Activated CD4-positive, alpha-beta T cell treated with anti-CD3 and anti-CD28 coated beads, Interleukin-10, Interleukin-2, amounts not matched to agents 100 ng/mL and 50 ng/mL, durations not matched to agents 16 hours and 8 hours (primary cell): Measurements from ENCODE around the gene TENT5A.

ENCODE experiments used
- DNase-seq: peaks from one replicate; pipeline ENCODE4 v3.0.0-alpha.2; 2020

Gene TENT5A

GRCh38 chr6:81700414-81700813 is 52.1 kb downstream of the TENT5A start:
- DNase-seq, result no peak

- DNase-seq, result no peak
Measured at GRCh38 chr6:81697559-81697958, 54.9 kb downstream of the TENT5A start.

DNA sequence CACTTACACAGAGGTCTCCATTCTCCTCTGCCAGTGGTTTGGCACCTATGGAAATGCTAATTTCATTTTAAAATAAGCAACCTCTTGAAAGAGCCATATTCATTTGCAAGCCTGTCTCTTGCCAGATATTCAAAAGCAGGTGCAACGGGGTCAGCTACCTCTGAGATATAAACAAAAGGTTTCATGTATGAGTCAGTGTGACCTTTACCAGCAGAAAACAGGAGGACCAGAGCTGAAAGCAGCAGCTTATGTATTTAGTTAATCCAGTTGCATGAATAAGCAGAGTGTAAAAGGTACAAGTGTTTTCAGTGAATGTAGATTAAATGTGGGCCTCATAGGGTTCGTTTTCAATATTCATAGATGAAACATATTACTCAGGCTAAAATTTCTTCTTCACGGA is 56.0 kb downstream of the TENT5A start:
- no peak for DNase-seq
